Naive thymus-derived CD8-positive, alpha-beta T cell (primary cell): ENCODE data around the gene UNC93A. TPM values are rescaled to one million over a fixed set of nuclear protein-coding genes. Genes with fewer than 3 reads are reported as not detected.

ENCODE experiments used
- ATAC-seq, 2 donors: fragments of 150-1000 bp; cut with Tn5 transposase in 1 of 2; sonication (Bioruptor Pico), chemical (Tn5 transposase) in 1 of 2; 1 replicate in 1 of 2; 2 replicates in 1 of 2; pipeline ENCODE4 v1.10.0; 2021; ENCODE audit warnings: mild to moderate bottlenecking in 2 of 2, moderate library complexity in 2 of 2
- POLR2A ChIA-PET: fragments of 350-600 bp; sonication (Branson Sonifier 250); formaldehyde crosslinking; loops from one replicate; lab custom pipeline; 2021; ENCODE audit warnings: antibody characterized with exemption; lab: Charles Lee
- DNase-seq, 10 donors: peaks; one replicate each; pipeline versions ENCODE4 v3.0.0 to v3.0.0-alpha.2; 2020 to 2022
- H3K27ac Mint-ChIP-seq, 10 donors: one replicate each; pipeline ENCODE4 v1.8.0; 2020 to 2022; ENCODE audit warnings: mild to moderate bottlenecking in 10 of 10, mixed read lengths in 10 of 10, moderate library complexity in 4 of 10, inconsistent platforms in 1 of 10
- H3K27me3 Mint-ChIP-seq, 5 donors: one replicate each; pipeline ENCODE4 v1.8.0; 2021 to 2022; ENCODE audit warnings: mixed read lengths in 5 of 5
- H3K36me3 Mint-ChIP-seq, 3 donors: one replicate each; pipeline ENCODE4 v1.8.0; 2020 to 2022; ENCODE audit warnings: mixed read lengths in 3 of 3, mild to moderate bottlenecking in 2 of 3, inconsistent platforms in 1 of 3
- H3K4me1 Mint-ChIP-seq, 4 donors: one replicate each; pipeline ENCODE4 v1.8.0; 2021 to 2022; ENCODE audit warnings: mixed read lengths in 4 of 4
- H3K4me3 Mint-ChIP-seq, 10 donors: one replicate each; pipeline ENCODE4 v1.8.0; 2020 to 2022; ENCODE audit warnings: mild to moderate bottlenecking in 10 of 10, mixed read lengths in 10 of 10, moderate library complexity in 6 of 10, inconsistent platforms in 1 of 10
- H3K9me3 Mint-ChIP-seq, 9 donors: one replicate each; pipeline ENCODE4 v1.8.0; 2020 to 2022; ENCODE audit warnings: mixed read lengths in 9 of 9, mild to moderate bottlenecking in 3 of 9, inconsistent platforms in 1 of 9, moderate library complexity in 1 of 9
- polyA plus RNA-seq, 3 donors: library from polyadenylated mRNA; unstranded; fragments of 300-500 nt; fragmentation: Illumina TruSeq; gene quantifications; one replicate each; pipeline ENCODE4 v1.2.3, GENCODE V29; 2021
- total RNA-seq, 8 experiments: library from RNA in 2 of 8; stranded (reverse) in 2 of 8; gene quantifications; one replicate each; pipeline ENCODE4 v1.2.3 and lab custom pipeline; 2021 to 2026

UNC93A gene
- total and polyA plus RNA-seq, 5 experiments from 2014 or later: not detected

DNA sequence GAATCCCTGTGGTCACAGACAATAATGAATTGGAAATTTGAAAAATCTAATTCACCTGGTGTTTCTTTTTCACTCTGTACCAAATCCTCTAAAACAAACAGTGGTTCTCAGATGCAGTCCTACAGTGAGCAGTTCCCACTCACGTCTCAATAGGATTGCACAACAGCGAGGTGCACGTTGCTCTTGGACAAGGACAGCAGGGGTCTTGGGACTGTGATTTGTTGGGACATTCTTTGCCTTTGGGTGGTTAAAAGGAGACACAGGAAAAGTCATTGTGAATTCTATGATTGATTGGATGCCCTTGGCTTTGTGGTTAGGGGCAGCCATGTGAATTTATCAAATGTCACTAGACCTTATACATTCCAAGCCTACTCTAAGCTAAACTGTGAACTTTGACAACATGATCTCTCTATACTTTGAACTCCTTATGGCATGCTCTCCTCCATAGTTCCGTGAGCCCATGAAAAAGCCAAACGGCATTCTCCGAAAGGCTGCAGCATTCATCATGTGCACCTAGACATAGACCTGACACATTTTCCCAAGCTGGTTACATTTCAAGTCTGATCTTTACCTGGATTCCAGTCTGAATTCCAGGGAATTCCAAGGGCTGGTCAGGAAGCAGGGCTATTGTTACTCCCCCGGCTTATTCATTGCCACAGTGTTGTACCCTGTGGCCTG lies 647 bp downstream of the UNC93A start:
- Mint-ChIP-seq H3K4me3 (no peak overlapping the region), H3K27ac (no peak overlapping the region), H3K36me3 (no peaks in the 10 kb centered on the region), H3K4me1 (peaks cover 0 to 3% (median 0%) of the 10 kb centered on the region in 4 donors), H3K27me3 (peaks cover 1 to 14% (median 4%) of the 10 kb centered on the region in 5 donors), H3K9me3 (no peaks in the 10 kb centered on the region)
- no peak for DNase-seq
- POLR2A ChIA-PET: no interaction called here
- ATAC-seq: no peak

DNA sequence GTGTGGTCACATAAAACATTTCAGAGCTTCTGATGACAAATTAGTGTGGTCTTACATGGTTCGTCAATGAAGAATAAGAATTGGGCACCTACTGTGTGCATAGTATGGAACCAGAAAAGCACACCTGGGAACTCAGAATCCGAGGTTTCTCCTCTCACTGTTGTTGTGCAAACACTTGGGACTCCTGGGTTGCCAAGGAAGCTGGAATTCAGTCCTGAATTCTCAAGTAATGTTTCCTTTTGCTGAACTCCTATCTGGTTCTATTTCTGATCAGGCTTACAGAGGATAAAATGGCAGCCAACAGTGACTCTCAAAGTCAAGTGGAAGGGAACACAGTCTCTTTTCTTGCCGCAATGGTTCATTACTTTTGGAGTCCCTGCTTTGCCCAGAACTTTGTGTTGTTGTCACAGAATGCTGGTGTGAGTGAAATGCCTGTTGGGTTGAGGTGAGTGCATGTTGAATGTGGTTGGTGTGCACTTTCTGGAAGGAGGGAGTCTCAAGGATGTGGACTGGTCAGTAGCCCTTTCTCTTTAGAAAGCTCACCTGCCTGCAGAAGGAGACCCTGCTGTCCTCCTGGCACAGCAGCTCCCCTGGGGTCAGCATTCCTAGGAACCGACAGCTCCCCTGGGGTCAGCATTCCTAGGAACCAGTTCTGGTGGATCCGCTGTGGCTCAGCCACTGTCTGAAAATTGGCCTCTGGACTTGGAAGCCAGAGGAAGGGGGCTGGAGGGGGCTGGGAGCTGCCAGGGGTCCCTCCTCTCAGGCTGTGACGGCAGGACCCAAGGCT lies 1.4 kb downstream of the UNC93A start:
- no peak for DNase-seq
- H3K4me3 Mint-ChIP-seq: no peak overlapping the region
- H3K27me3 Mint-ChIP-seq: peaks cover 1 to 15% (median 4%) of the 10 kb centered on the region in 5 donors
- peaks cover 0 to 3% (median 0%) of the 10 kb centered on the region in 4 donors for H3K4me1 Mint-ChIP-seq
- no peaks in the 10 kb centered on the region for H3K9me3 Mint-ChIP-seq
- no peaks in the 10 kb centered on the region for H3K36me3 Mint-ChIP-seq
- POLR2A ChIA-PET: interaction anchor here (0.6 kb wide), 1 partner anchor 70 kb away, joined by 3 read pairs; no protein-coding TSS in a partner anchor
- H3K27ac Mint-ChIP-seq: no peak overlapping the region
- ATAC-seq: no peak

DNA sequence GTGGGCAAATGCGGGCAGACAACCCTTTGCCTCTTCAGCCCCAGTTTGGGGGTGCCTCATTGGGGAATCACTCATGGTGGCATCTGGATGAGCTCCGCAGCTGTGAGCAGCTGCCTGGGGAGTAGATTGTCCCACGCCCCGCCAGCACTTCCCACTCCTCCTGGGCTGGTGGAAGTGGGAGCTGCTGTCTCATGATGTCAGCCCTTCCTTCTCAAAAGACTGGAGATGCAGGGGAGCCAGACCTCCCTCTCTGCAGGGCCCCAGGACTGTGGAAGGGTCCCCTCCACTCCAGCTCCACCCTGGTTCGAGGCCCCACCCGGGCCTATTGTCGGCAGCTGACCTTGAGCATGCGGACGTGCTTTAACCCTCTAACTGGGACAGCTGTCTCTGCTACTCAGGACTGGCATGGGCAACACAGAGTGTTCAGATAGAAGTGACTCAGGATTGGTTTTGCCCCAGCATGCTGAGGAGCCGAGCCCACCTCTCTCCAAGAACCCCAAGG lies 2.0 kb downstream of the UNC93A start:
- ATAC-seq (no peak), DNase-seq (peak in 1 of 10 donors; percentile 45)
- H3K9me3 Mint-ChIP-seq: no peaks in the 10 kb centered on the region
- H3K27me3 Mint-ChIP-seq: peaks cover 1 to 21% (median 4%) of the 10 kb centered on the region in 5 donors
- POLR2A ChIA-PET: interaction anchor here (0.6 kb wide), 1 partner anchor 69 kb away, joined by 3 read pairs; no protein-coding TSS in a partner anchor
- H3K4me3 Mint-ChIP-seq: no peak overlapping the region
- no peaks in the 10 kb centered on the region for H3K36me3 Mint-ChIP-seq
- no peak overlapping the region for H3K27ac Mint-ChIP-seq
- peaks cover 0 to 3% (median 0%) of the 10 kb centered on the region in 4 donors for H3K4me1 Mint-ChIP-seq

DNA sequence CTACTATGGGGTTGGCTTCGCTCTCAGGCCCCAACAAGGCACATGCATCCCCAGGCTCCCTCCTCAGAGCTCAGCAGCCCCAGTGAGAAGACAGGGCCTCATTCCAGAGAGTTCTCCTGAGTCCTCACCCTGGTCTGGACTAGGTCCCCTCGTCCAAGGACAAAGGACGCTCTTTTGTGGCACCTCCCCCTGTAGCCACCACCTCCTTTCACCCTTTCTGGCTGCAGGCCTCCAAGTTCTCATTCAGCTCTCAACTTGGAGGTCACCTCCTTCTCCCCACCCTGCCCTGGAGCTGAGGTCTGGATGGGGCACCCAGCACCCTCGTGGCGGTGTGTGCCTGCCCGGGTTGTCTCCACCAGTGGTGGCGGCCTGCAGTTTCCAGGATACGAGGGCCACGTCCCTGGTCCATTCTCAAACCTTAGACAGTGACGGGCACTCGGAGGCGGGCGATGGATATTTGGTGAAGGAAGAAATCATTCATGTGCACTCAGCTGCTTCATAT lies 2.5 kb downstream of the UNC93A start:
- H3K9me3 Mint-ChIP-seq: no peaks in the 10 kb centered on the region
- H3K4me1 Mint-ChIP-seq: peaks cover 0 to 3% (median 0%) of the 10 kb centered on the region in 4 donors
- ATAC-seq: no peak
- no peak overlapping the region for H3K27ac Mint-ChIP-seq
- H3K36me3 Mint-ChIP-seq: no peaks in the 10 kb centered on the region
- H3K27me3 Mint-ChIP-seq: peaks cover 1 to 21% (median 5%) of the 10 kb centered on the region in 5 donors
- peak in 1 of 10 donors; percentile 60 for DNase-seq
- no peak overlapping the region for H3K4me3 Mint-ChIP-seq
- POLR2A ChIA-PET: no interaction called here

DNA sequence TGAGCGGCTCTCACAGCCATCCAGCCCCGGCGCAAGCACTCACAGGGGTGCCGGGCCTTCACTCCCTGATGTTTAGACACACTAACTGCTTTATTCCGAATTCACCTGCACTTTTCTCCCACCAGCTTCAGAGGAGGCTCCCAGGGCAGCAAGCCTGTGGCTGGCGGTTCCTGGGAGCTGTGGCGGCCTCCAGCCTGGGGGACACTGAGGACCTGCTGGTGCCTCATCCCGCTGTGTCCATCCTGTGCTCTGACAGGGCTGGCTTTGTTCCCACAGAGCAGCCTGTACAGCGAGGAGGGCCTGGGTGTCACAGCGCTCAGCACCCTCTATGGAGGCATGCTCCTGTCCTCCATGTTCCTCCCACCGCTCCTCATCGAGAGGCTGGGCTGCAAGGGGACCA lies 3.1 kb downstream of the UNC93A start:
- POLR2A ChIA-PET: no interaction called here
- peak overlapping the region in 1 of 10 donors; percentile 48 for H3K27ac Mint-ChIP-seq
- no peaks in the 10 kb centered on the region for H3K36me3 Mint-ChIP-seq
- no peaks in the 10 kb centered on the region for H3K9me3 Mint-ChIP-seq
- peaks cover 1 to 21% (median 5%) of the 10 kb centered on the region in 5 donors for H3K27me3 Mint-ChIP-seq
- ATAC-seq (no peak), DNase-seq (peak in 1 of 10 donors; percentile 9)
- no peak overlapping the region for H3K4me3 Mint-ChIP-seq
- peaks cover 0 to 3% (median 0%) of the 10 kb centered on the region in 4 donors for H3K4me1 Mint-ChIP-seq

DNA sequence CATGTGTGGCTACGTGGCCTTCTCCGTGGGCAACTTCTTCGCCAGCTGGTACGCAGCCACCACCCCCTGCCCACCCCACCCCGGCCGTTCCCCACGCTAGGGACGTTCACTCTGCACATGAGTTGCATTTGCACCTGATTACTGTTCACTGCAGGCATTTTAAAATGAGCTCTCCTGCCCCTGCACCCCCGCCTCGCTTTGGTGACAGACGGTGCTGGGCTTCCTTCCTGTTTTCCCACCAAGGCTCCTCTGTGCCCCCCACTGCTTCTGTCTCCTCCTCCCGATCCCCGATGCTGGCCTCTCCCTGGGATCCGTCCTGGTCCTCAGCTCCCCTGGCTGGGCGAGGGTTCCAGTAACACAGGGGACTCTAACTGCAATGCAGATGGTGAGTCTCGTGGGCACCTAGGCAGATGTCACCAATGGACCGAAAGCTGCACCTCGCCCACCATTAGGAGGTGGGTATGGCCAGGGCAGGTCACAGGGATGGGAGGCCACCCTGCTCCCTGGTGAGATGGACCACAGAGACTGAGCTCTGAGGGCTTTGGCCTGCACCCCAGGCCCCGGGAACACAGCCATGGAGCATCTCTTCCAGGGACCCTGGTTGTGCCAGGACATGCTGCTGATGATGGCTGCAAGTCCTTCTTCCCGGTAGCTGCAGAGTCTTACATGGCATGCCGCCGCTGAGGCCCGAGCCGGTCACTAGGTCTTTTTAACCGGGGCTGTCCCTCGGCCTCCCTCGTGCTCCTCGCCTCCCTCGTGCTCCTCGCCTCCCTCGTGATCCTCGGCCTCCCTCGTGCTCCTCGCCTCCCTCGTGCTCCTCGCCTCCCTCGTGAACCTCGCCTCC lies 3.8 kb downstream of the UNC93A start:
- H3K9me3 Mint-ChIP-seq: no peaks in the 10 kb centered on the region
- peak overlapping the region in 1 of 10 donors; percentile 48 for H3K27ac Mint-ChIP-seq
- no peak overlapping the region for H3K4me3 Mint-ChIP-seq
- peaks cover 0 to 3% (median 0%) of the 10 kb centered on the region in 4 donors for H3K4me1 Mint-ChIP-seq
- ATAC-seq (no peak), DNase-seq (peak in 1 of 10 donors; percentile 14)
- peaks cover 1 to 21% (median 5%) of the 10 kb centered on the region in 5 donors for H3K27me3 Mint-ChIP-seq
- POLR2A ChIA-PET: no interaction called here
- no peaks in the 10 kb centered on the region for H3K36me3 Mint-ChIP-seq

GRCh38 chr6:167295495-167296292 lies 4.6 kb downstream of the UNC93A start:
- no peak for ATAC-seq
- Mint-ChIP-seq H3K27me3 (peaks cover 1 to 24% (median 5%) of the 10 kb centered on the region in 5 donors), H3K4me1 (peaks cover 0 to 3% (median 0%) of the 10 kb centered on the region in 4 donors), H3K4me3 (no peak overlapping the region), H3K27ac (peak overlapping the region in 2 of 10 donors; percentile 39 to 67), H3K36me3 (no peaks in the 10 kb centered on the region), H3K9me3 (no peaks in the 10 kb centered on the region)
- no peak for DNase-seq
- POLR2A ChIA-PET: no interaction called here

DNA sequence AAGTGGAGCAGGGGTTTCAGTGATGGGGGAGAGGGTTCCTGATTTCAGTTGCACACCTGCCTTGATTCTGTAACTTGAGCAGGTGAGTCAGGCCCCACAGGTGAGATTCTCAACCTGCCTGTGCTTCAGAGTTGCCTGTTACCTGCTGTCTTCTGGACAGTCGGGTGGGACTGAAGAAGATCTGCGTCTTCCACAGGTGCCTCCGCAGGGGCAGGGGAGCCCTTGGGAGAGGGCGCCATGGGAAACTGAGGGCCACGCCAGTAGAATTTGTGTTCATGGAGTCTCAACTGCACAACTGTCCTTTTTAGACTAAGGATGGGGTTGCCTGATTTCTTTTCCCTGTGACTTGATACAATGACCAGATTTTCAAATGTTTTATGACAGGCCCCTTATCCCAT lies 5.2 kb downstream of the UNC93A start:
- POLR2A ChIA-PET: no interaction called here
- Mint-ChIP-seq H3K4me1 (peaks cover 0 to 3% (median 0%) of the 10 kb centered on the region in 4 donors), H3K36me3 (no peaks in the 10 kb centered on the region)

GRCh38 chr6:167296902-167297301 lies 5.8 kb downstream of the UNC93A start:
- DNase-seq (no peak), ATAC-seq (no peak)
- H3K27me3 Mint-ChIP-seq: peaks cover 1 to 24% (median 5%) of the 10 kb centered on the region in 5 donors
- no peaks in the 10 kb centered on the region for H3K36me3 Mint-ChIP-seq
- no peak overlapping the region for H3K27ac Mint-ChIP-seq
- no peak overlapping the region for H3K4me3 Mint-ChIP-seq
- POLR2A ChIA-PET: no interaction called here
- no peaks in the 10 kb centered on the region for H3K9me3 Mint-ChIP-seq
- H3K4me1 Mint-ChIP-seq: peaks cover 0 to 3% (median 0%) of the 10 kb centered on the region in 4 donors

More for the DNA sequence above, 5.2 kb downstream of the UNC93A start:
- Mint-ChIP-seq H3K9me3 (no peaks in the 10 kb centered on the region), H3K27ac (no peak overlapping the region), H3K4me3 (no peak overlapping the region), H3K27me3 (peaks cover 1 to 24% (median 5%) of the 10 kb centered on the region in 5 donors)
- DNase-seq (no peak), ATAC-seq (no peak)

- Mint-ChIP-seq H3K27me3 (peaks cover 1 to 24% (median 7%) of the 10 kb centered on the region in 5 donors), H3K4me1 (peaks cover 0 to 3% (median 0%) of the 10 kb centered on the region in 4 donors), H3K27ac (no peak overlapping the region), H3K9me3 (no peaks in the 10 kb centered on the region), H3K4me3 (no peak overlapping the region), H3K36me3 (no peaks in the 10 kb centered on the region)
- DNase-seq (no peak), ATAC-seq (no peak)
- POLR2A ChIA-PET: no interaction called here
Observed at GRCh38 chr6:167298127-167298526, 7.0 kb downstream of the UNC93A start.

DNA sequence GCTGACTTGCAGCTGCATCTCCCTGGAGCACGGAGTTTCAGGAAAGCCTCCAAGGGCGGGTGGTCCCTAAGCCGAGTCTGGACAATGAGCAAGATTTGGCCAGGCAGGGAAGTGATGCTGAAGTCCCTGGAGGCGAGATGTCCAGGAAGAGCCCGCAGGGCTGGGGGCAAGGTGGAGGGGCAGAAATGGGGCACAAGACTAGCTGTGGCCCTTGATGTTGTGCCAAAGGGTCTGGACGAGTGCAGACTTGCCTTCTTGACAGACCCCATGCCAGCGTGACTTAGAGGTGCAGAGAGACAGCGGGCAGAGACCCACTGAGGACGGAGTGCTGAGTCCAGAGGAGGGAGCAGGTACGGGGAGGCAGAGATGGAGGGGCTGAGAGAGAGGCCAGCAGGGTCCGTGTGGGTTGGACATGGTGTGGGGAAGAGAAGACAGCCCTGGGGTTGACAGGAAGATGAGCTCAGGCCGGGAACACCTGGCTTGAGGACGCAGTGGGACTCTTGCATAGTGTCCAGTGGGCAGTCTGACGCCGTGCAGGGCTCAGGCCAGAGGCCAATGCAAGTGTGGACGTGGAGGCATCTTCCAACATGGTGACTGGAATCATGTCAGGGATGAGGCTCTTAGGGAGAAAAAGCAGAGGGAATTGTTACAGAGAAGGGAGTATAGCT lies 8.7 kb downstream of the UNC93A start:
- H3K4me1 Mint-ChIP-seq: peaks cover 0 to 3% (median 0%) of the 10 kb centered on the region in 4 donors
- H3K9me3 Mint-ChIP-seq: no peaks in the 10 kb centered on the region
- H3K27me3 Mint-ChIP-seq: peaks cover 1 to 22% (median 8%) of the 10 kb centered on the region in 5 donors
- POLR2A ChIA-PET: no interaction called here
- no peak overlapping the region for H3K4me3 Mint-ChIP-seq
- no peak for ATAC-seq
- H3K27ac Mint-ChIP-seq: peak overlapping the region in 1 of 10 donors; percentile 44
- no peaks in the 10 kb centered on the region for H3K36me3 Mint-ChIP-seq
- DNase-seq: no peak
